Fibroblast of gingiva (primary cell): ENCODE results near the gene TMEM120A.
A peak's percentile ranks its signal among the peaks of the same experiment; 100 is the strongest.

Source experiments
- DNase-seq: peaks from one replicate; pipeline ENCODE4 v3.0.0-alpha.2; 2011; ENCODE audit warnings: low read depth

TMEM120A gene

DNA sequence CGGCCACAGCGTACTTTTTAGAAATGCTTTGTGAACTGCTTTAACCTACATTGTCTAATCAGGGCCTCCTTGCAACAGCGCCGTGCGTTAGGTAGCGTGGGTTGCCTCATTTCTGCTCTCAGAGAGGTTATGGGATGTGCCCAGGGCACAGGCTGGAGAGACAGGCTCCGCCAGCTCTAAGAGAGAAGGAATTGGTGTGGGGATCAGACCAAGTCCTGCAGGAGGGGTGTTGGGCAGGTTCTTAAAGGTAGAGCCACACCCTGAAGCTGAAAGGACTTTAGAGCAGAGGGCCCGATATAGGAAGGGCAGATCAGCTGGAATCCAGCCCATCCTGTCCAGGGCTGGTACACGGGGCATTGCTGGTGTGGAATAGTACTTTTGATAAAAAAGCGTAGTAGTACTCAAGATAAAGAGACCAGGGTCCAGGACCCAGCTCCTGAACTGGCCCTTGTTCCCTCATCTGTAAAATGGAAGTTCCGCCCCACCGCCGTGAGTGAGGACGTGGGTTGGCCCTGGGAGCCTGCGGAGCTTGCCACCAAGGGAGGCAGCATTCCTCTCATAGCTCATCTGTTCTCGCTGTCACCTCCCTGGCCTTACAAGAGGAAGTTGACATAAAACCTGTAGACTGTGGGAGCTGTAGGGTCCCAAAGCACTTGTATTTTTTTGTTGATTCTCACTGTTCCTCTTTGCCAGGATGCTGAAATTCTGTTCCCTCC, 37.2 kb downstream of the TMEM120A start:
- no peak for DNase-seq

DNA sequence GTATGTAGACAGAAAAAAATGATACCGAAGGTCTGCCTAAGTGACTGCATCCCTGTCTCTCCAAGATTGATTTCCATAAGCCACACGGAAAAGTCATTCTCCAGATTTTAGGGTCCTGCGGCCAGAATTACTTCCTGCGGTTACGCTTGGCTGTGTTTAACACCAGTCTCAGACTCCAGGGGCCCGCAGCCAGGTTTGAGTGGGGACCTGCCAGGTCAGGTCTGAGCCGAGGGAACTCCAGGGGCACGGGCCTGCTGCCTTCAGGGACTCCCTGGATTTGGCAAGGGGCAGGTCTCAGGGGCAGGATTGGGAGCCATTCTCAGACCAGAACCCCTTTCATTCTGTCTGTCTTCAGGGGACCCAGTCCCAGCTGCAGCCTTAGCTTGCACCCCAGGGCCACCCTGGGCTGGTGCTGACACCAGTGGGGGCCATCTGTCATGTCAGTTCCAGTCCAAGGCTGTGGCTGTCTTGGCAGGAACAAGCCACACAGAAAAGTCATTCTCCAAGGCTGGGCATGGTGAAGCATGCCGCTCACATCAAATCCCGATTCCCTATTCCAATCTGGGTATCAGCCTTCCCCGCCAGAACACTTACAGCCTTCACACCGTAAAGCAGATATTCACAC, 39.0 kb downstream of the TMEM120A start:
- DNase-seq: no peak

- DNase-seq: no peak
Measured at GRCh38 chr7:75953931-75954330, 40.5 kb downstream of the TMEM120A start.

DNA sequence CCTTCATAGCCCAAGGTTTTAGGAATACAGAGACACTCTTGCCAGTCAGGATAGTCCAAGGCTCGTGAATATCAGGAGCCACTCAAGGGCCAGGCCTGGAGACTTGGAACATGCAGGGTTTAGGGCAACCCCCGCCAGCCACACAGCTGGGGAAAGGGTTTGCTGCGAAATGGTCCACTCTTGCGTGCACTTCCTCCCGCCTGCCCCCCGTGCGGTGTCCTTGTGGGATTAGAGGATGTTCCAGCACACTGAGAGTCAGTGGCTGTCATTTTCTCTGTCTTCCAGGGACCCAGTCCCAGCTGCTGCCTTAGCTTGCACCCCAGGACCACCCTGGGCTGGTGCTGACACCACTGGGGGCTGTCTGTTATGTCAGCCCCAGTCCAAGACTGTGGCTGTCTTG, 41.0 kb downstream of the TMEM120A start:
- no peak for DNase-seq

DNA sequence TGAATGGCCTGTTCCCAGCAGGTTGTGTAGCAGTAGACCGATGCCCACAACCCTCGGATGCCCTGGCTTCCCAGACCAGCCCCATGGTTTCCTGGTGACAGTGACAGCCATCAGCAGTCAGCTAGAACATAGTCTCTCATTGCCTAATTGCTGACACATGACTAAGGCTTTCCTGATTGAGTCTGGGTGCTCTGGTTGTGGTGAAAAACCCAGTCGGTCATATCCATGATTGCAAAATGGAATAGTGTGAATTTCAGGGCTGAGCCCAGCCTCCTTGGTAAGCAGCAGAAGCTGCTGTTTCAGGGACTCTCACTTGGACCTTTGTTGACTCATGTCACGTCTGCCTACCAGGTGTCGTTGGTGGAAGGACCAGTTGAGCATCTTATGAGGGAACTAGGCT, 42.9 kb downstream of the TMEM120A start:
- DNase-seq: peak; percentile 89

GRCh38 chr7:75950111-75950681, 44.2 kb downstream of the TMEM120A start:
- DNase-seq: no peak

DNA sequence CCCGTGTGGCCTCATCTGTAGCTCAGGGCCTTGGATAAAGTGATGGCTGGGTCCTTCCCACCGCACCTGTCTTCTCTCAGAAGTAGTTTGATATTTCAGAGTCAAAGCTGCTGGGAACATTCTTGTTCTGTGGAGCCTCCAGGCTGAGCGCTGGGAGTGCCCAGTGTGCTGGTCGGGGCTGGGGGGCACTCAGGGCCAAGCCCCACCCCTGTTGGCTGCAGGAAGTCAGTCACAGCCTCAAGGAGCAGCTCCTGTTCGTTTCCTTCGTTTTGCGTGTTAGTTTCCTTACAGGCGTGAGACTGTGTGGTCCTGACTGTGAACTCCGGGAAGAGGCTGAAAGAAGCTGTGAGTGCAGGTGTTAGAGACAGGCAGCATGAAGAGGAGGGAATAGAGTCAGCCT, 46.2 kb downstream of the TMEM120A start:
- no peak for DNase-seq

DNA sequence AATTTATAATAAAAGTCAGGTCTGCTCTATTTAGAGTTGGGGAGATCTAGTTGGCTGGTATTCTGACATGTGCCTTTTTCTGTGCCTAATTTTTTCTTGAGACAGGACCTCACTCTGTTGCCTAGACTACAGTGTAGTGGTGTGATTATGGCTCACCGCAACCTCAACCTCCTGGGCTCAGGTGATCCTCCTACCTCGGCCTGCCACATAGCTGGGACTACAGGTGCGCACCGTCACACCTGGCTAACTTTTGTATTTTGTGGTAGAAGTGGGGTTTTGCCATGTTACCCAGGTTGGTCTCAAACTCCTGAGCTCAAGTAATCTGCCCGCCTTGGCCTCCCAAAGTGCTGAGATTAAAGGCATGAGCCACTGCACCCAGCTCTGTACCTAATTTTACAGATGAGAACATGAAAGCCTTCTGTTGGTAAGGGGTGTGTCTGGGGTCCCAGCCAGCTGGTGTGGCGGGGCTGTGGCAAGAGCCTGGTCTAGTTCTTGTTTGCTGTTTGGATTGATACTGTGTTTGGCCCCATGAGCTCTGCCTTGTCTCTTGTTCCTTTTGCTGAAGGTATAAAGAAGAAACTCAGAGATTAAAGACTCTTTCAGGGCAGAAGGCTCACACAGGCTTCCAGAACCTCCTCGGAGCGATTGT, 48.1 kb downstream of the TMEM120A start:
- no peak for DNase-seq

GRCh38 chr7:75945297-75946168, 48.9 kb downstream of the TMEM120A start:
- DNase-seq: peak; percentile 65

- DNase-seq: no peak
Measured at GRCh38 chr7:75944507-75944906, 49.9 kb downstream of the TMEM120A start.

GRCh38 chr7:75943864-75944263, 50.5 kb downstream of the TMEM120A start:
- DNase-seq: no peak

GRCh38 chr7:75938921-75939320, 55.5 kb downstream of the TMEM120A start:
- no peak for DNase-seq

- peak; percentile 99 for DNase-seq
Measured at GRCh38 chr7:75937958-75938786, 56.2 kb downstream of the TMEM120A start.
